Activated CD4-positive, alpha-beta T cell treated with anti-CD3 and anti-CD28 coated beads, Interleukin-2, amount 10 ng/mL, durations not matched to agents 24 days and 14 days (primary cell): ENCODE data around the gene SLC23A3. TPM values are rescaled to one million over a fixed set of nuclear protein-coding genes. Genes with fewer than 3 reads are reported as not detected.

Source experiments
- DNase-seq: peaks from one replicate; pipeline ENCODE4 v3.0.0; 2022
- H3K27ac Mint-ChIP-seq: one replicate; pipeline ENCODE4 v1.8.0; 2022; ENCODE audit warnings: mild to moderate bottlenecking, mixed read lengths
- H3K27me3 Mint-ChIP-seq: one replicate; pipeline ENCODE4 v1.8.0; 2022; ENCODE audit warnings: mixed read lengths
- H3K36me3 Mint-ChIP-seq: one replicate; pipeline ENCODE4 v1.8.0; 2022; ENCODE audit warnings: low read depth, mild to moderate bottlenecking, mixed read lengths
- H3K4me1 Mint-ChIP-seq: one replicate; pipeline ENCODE4 v1.8.0; 2021; ENCODE audit warnings: mixed read lengths
- H3K4me3 Mint-ChIP-seq: one replicate; pipeline ENCODE4 v1.8.0; 2022; ENCODE audit warnings: mild to moderate bottlenecking, moderate library complexity, mixed read lengths
- H3K9me3 Mint-ChIP-seq: one replicate; pipeline ENCODE4 v1.8.0; 2021; ENCODE audit warnings: mixed read lengths
- intact Hi-C: fragments of 100-400 bp; cut with micrococcal nuclease; formaldehyde crosslinking; loops from one replicate; pipeline ENCODE4 v1.15.1; 2023
- total RNA-seq: library from RNA; stranded (reverse); gene quantifications from 2 replicates; pipeline ENCODE4 v1.2.3, GENCODE V29; 2022

The SLC23A3 gene
- total RNA-seq, 1 donor from 2014 or later, result 2.3 TPM

DNA sequence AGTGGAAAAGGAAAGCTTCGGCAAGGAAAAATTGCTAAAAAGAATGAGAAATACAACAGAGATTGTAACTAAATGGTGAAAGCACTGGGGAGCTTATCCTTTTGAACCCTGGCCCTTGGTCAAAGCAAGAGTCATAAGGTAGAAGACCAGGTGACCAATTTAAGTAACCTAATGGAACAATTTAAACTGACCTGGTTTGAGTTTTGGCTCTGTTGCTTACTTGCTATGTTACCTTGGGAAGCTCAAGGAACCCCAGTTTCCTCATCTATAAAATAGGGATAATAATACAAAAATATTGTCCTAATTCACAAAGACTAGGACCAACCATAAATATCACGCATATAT lies 57.8 kb downstream of the SLC23A3 start:
- intact Hi-C loops, result no loop called here
- H3K36me3 Mint-ChIP-seq, result no peaks in the 10 kb centered on the region
- H3K9me3 Mint-ChIP-seq, result no peaks in the 10 kb centered on the region
- no peaks in the 10 kb centered on the region for H3K27me3 Mint-ChIP-seq
- peaks cover 12% of the 10 kb centered on the region for H3K4me1 Mint-ChIP-seq
- no peak overlapping the region for H3K27ac Mint-ChIP-seq
- H3K4me3 Mint-ChIP-seq, result no peak overlapping the region
- DNase-seq, result no peak

Other genes with a start within 250 kb of the SLC23A3 start
- gene CDK5R2, start 210.4 kb downstream of the SLC23A3 start, total RNA-seq, result not detected in 2 replicates
- not detected in 2 replicates for gene FEV, start 184.8 kb downstream of the SLC23A3 start, total RNA-seq
- not detected in 2 replicates for gene CRYBA2, start 176.6 kb downstream of the SLC23A3 start, total RNA-seq
- not detected in 2 replicates for gene CFAP65, start 128.5 kb downstream of the SLC23A3 start, total RNA-seq
- gene IHH, start 109.1 kb downstream of the SLC23A3 start, total RNA-seq, result not detected in 2 replicates
- gene NHEJ1, start 9.2 kb downstream of the SLC23A3 start, total RNA-seq, result 20.7 and 22.8 TPM in 2 replicates
- gene CNPPD1, start 6.9 kb upstream of the SLC23A3 start, total RNA-seq, result 62.0 and 62.6 TPM in 2 replicates
- 54.1 and 57.4 TPM in 2 replicates for gene RETREG2, start 8.2 kb upstream of the SLC23A3 start, total RNA-seq
- 36.7 and 37.4 TPM in 2 replicates for gene ZFAND2B, start 36.8 kb upstream of the SLC23A3 start, total RNA-seq
- gene ABCB6, start 48.9 kb upstream of the SLC23A3 start, total RNA-seq, result 28.8 TPM in 2 replicates
- 61.6 and 67.2 TPM in 2 replicates for gene ATG9A, start 59.6 kb upstream of the SLC23A3 start, total RNA-seq
- gene ANKZF1, start 59.8 kb upstream of the SLC23A3 start, total RNA-seq, result 144 and 149 TPM in 2 replicates
- 4.6 and 4.9 TPM in 2 replicates for gene GLB1L, start 75.4 kb upstream of the SLC23A3 start, total RNA-seq
- gene STK16, start 75.5 kb upstream of the SLC23A3 start, total RNA-seq, result 29.1 and 31.7 TPM in 2 replicates
- gene TUBA4B, start 83.2 kb upstream of the SLC23A3 start, total RNA-seq, result not detected in 2 replicates
- gene TUBA4A, start 83.9 kb upstream of the SLC23A3 start, total RNA-seq, result 235 and 240 TPM in 2 replicates
- gene DNAJB2, start 109.3 kb upstream of the SLC23A3 start, total RNA-seq, result 49.7 and 52.4 TPM in 2 replicates
- 0.07 TPM in 1 of 2 replicates, not detected in the other for gene PTPRN, start 139.4 kb upstream of the SLC23A3 start, total RNA-seq
- not detected in 2 replicates for gene RESP18, start 162.7 kb upstream of the SLC23A3 start, total RNA-seq
- 129 and 148 TPM in 2 replicates for gene DNPEP, start 217.9 kb upstream of the SLC23A3 start, total RNA-seq
- gene DES, start 248.3 kb upstream of the SLC23A3 start, total RNA-seq, result not detected in 2 replicates